Measurements from ENCODE around the gene FAM180B. TPM values are rescaled to one million over a fixed set of nuclear protein-coding genes. Genes with fewer than 3 reads are reported as not detected.

The FAM180B gene
- total RNA-seq, 1 experiment from 2014 or later, result 0.28 TPM

DNA sequence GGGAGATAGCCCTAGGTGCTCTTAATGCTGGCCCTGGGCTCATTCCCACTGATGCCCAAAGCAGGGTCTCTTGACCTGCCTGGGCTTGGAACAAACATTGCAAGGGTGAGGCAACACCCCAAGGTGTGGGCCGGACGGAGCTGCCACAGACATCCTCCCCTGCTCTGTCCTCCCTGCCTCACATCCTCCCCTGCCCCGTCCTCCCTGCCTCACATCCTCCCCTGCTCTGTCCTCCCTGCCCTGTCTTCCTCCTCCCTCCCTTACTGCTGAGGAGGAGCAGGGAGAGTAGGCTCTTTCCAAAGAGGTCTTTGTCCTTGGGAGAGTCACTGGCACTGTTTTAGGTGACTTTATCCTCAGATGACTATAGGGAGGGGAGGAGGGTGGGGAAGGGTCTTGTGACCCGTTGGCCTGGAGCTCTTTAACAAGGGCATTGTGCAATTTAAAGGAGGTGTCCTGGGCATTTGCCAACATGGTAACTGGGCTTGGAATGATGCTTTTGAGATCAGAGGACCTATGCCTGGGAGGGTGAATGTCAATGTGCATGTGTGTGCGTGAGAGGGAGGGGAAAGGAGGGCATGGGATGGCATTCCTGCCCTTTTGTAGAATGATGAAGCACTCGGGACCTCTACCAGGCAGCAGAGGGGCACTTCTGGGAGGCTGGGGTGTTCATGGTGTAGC is 700 bp downstream of the FAM180B start (continued):
- no peak for TF ChIP-seq NFE2L1 (CRISPR knock-in tag; IDR thresholded peaks at IDR 0.05)

DNA sequence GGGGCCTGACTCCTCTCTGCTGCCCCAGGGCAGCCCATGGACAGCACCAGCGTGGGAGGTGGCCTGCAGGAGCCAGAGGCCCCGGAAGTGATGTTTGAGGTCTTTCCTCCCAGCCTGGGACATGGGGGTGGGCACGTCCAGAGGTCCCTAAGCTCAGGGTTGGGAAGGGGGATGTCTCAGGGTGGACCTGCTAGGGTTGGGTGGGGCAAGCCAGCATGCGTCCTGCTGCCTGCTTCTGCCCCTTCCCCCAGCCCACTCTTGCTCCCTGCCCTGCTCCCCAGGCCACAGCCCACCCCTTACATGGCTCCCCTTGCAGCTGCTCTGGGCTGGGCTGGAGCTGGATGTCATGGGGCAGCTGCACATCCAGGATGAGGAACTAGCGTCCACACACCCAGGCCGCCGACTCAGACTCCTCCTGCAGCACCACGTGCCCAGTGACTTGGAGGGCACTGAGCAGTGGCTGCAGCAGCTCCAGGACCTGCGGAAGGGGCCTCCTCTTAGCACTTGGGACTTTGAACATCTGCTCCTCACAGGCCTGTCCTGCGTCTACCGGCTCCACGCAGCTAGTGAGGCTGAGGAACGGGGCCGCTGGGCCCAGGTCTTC is 1.3 kb downstream of the FAM180B start:
- peaks cover 14% of the 10 kb centered on the region for H3K4me1 Mint-ChIP-seq
- POLR2A ChIA-PET, result no interaction called here
- H3K27ac Mint-ChIP-seq, result no peak overlapping the region
- H3K36me3 Mint-ChIP-seq, result peaks cover 22% of the 10 kb centered on the region
- H3K27me3 Mint-ChIP-seq (ENCODE audit: low read depth), result peaks cover 36% of the 10 kb centered on the region
- no peak for TF ChIP-seq SP1 (CRISPR knock-in tag; conservative IDR thresholded peaks at IDR 0.05)
- TF ChIP-seq, protein P1, sequence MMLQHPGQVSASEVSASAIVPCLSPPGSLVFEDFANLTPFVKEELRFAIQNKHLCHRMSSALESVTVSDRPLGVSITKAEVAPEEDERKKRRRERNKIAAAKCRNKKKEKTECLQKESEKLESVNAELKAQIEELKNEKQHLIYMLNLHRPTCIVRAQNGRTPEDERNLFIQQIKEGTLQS (CRISPR knock-in tag; conservative IDR thresholded peaks at IDR 0.05), result no peak
- no peak for TF ChIP-seq ETV6 (CRISPR knock-in tag; IDR thresholded peaks at IDR 0.05)
- no peak for TF ChIP-seq RELA (CRISPR knock-in tag; IDR thresholded peaks at IDR 0.05; ENCODE audit: borderline replicate concordance)
- TF ChIP-seq, protein P2, sequence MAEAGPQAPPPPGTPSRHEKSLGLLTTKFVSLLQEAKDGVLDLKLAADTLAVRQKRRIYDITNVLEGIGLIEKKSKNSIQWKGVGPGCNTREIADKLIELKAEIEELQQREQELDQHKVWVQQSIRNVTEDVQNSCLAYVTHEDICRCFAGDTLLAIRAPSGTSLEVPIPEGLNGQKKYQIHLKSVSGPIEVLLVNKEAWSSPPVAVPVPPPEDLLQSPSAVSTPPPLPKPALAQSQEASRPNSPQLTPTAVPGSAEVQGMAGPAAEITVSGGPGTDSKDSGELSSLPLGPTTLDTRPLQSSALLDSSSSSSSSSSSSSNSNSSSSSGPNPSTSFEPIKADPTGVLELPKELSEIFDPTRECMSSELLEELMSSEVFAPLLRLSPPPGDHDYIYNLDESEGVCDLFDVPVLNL (CRISPR knock-in tag; IDR thresholded peaks at IDR 0.05; ENCODE audit: borderline replicate concordance, low read depth), result no peak
- no peak for TF ChIP-seq GTF2I (CRISPR knock-in tag; conservative IDR thresholded peaks at IDR 0.05)
- TF ChIP-seq JUN (CRISPR knock-in tag; IDR thresholded peaks at IDR 0.05), result no peak
- TF ChIP-seq, protein P3, sequence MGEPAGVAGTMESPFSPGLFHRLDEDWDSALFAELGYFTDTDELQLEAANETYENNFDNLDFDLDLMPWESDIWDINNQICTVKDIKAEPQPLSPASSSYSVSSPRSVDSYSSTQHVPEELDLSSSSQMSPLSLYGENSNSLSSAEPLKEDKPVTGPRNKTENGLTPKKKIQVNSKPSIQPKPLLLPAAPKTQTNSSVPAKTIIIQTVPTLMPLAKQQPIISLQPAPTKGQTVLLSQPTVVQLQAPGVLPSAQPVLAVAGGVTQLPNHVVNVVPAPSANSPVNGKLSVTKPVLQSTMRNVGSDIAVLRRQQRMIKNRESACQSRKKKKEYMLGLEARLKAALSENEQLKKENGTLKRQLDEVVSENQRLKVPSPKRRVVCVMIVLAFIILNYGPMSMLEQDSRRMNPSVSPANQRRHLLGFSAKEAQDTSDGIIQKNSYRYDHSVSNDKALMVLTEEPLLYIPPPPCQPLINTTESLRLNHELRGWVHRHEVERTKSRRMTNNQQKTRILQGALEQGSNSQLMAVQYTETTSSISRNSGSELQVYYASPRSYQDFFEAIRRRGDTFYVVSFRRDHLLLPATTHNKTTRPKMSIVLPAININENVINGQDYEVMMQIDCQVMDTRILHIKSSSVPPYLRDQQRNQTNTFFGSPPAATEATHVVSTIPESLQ (CRISPR knock-in tag; IDR thresholded peaks at IDR 0.05), result no peak
- TF ChIP-seq, protein P4, sequence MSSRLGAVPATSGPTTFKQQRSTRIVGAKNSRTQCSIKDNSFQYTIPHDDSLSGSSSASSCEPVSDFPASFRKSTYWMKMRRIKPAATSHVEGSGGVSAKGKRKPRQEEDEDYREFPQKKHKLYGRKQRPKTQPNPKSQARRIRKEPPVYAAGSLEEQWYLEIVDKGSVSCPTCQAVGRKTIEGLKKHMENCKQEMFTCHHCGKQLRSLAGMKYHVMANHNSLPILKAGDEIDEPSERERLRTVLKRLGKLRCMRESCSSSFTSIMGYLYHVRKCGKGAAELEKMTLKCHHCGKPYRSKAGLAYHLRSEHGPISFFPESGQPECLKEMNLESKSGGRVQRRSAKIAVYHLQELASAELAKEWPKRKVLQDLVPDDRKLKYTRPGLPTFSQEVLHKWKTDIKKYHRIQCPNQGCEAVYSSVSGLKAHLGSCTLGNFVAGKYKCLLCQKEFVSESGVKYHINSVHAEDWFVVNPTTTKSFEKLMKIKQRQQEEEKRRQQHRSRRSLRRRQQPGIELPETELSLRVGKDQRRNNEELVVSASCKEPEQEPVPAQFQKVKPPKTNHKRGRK (CRISPR knock-in tag; IDR thresholded peaks at IDR 0.05; ENCODE audit: borderline replicate concordance), result no peak
- TF ChIP-seq, protein P5, sequence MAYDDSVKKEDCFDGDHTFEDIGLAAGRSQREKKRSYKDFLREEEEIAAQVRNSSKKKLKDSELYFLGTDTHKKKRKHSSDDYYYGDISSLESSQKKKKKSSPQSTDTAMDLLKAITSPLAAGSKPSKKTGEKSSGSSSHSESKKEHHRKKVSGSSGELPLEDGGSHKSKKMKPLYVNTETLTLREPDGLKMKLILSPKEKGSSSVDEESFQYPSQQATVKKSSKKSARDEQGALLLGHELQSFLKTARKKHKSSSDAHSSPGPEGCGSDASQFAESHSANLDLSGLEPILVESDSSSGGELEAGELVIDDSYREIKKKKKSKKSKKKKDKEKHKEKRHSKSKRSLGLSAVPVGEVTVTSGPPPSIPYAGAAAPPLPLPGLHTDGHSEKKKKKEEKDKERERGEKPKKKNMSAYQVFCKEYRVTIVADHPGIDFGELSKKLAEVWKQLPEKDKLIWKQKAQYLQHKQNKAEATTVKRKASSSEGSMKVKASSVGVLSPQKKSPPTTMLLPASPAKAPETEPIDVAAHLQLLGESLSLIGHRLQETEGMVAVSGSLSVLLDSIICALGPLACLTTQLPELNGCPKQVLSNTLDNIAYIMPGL (CRISPR knock-in tag; IDR thresholded peaks at IDR 0.05), result no peak
- TF ChIP-seq, protein P6, sequence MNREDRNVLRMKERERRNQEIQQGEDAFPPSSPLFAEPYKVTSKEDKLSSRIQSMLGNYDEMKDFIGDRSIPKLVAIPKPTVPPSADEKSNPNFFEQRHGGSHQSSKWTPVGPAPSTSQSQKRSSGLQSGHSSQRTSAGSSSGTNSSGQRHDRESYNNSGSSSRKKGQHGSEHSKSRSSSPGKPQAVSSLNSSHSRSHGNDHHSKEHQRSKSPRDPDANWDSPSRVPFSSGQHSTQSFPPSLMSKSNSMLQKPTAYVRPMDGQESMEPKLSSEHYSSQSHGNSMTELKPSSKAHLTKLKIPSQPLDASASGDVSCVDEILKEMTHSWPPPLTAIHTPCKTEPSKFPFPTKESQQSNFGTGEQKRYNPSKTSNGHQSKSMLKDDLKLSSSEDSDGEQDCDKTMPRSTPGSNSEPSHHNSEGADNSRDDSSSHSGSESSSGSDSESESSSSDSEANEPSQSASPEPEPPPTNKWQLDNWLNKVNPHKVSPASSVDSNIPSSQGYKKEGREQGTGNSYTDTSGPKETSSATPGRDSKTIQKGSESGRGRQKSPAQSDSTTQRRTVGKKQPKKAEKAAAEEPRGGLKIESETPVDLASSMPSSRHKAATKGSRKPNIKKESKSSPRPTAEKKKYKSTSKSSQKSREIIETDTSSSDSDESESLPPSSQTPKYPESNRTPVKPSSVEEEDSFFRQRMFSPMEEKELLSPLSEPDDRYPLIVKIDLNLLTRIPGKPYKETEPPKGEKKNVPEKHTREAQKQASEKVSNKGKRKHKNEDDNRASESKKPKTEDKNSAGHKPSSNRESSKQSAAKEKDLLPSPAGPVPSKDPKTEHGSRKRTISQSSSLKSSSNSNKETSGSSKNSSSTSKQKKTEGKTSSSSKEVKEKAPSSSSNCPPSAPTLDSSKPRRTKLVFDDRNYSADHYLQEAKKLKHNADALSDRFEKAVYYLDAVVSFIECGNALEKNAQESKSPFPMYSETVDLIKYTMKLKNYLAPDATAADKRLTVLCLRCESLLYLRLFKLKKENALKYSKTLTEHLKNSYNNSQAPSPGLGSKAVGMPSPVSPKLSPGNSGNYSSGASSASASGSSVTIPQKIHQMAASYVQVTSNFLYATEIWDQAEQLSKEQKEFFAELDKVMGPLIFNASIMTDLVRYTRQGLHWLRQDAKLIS (CRISPR knock-in tag; IDR thresholded peaks at IDR 0.05; ENCODE audit: borderline replicate concordance), result no peak
- TF ChIP-seq TEAD4 (CRISPR knock-in tag; IDR thresholded peaks at IDR 0.05), result no peak
- no peak for TF ChIP-seq TP53 (CRISPR knock-in tag; IDR thresholded peaks at IDR 0.05)
- TF ChIP-seq, protein P7, sequence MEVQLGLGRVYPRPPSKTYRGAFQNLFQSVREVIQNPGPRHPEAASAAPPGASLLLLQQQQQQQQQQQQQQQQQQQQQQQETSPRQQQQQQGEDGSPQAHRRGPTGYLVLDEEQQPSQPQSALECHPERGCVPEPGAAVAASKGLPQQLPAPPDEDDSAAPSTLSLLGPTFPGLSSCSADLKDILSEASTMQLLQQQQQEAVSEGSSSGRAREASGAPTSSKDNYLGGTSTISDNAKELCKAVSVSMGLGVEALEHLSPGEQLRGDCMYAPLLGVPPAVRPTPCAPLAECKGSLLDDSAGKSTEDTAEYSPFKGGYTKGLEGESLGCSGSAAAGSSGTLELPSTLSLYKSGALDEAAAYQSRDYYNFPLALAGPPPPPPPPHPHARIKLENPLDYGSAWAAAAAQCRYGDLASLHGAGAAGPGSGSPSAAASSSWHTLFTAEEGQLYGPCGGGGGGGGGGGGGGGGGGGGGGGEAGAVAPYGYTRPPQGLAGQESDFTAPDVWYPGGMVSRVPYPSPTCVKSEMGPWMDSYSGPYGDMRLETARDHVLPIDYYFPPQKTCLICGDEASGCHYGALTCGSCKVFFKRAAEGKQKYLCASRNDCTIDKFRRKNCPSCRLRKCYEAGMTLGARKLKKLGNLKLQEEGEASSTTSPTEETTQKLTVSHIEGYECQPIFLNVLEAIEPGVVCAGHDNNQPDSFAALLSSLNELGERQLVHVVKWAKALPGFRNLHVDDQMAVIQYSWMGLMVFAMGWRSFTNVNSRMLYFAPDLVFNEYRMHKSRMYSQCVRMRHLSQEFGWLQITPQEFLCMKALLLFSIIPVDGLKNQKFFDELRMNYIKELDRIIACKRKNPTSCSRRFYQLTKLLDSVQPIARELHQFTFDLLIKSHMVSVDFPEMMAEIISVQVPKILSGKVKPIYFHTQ (CRISPR knock-in tag; IDR thresholded peaks at IDR 0.05), result no peak
- no peak for TF ChIP-seq NR2C2 (CRISPR knock-in tag; IDR thresholded peaks at IDR 0.05)
- TF ChIP-seq, protein P8, sequence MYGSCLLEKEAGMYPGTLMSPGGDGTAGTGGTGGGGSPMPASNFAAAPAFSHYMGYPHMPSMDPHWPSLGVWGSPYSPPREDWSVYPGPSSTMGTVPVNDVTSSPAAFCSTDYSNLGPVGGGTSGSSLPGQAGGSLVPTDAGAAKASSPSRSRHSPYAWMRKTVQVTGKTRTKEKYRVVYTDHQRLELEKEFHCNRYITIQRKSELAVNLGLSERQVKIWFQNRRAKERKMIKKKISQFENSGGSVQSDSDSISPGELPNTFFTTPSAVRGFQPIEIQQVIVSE (CRISPR knock-in tag; IDR thresholded peaks at IDR 0.05; ENCODE audit: borderline replicate concordance), result no peak
- TF ChIP-seq ZNF121 (CRISPR knock-in tag; IDR thresholded peaks at IDR 0.05), result no peak
- no peak for TF ChIP-seq GABPB1 (CRISPR knock-in tag; IDR thresholded peaks at IDR 0.05)
- no peak for TF ChIP-seq FOXK1 (CRISPR knock-in tag; IDR thresholded peaks at IDR 0.05)
- CTCF ChIA-PET, result interaction anchor here (0.5 to 1.0 kb wide), 2 partner anchors 35 to 45 kb away, joined by 4 to 6 read pairs; no protein-coding TSS in a partner anchor
- DNase-seq (ENCODE audit: low spot score), result no peak
- H3K9me3 Mint-ChIP-seq, result no peaks in the 10 kb centered on the region
- ATAC-seq, result no peak
- no peak overlapping the region for H3K4me3 Mint-ChIP-seq

All from WTC11 (cell line).